ENCODE measurements around the gene SPRED1. TPM values are rescaled to one million over a fixed set of nuclear protein-coding genes. Genes with fewer than 3 reads are reported as not detected.

Gene SPRED1
- polyA plus RNA-seq, 4 donors: 0.89 to 30.1 (median 3.5) TPM

GRCh38 chr15:38354315-38354929 lies 101.8 kb downstream of the SPRED1 start:
- FAIRE-seq (no peak), DNase-seq (peak; percentile 65 to 73)
- Histone ChIP-seq H3K27me3 (ENCODE audit: control insufficient read depth in 3 of 3, insufficient read depth in 3 of 3, low read length in 3 of 3) (no peaks in the 10 kb centered on the region), H3K36me3 (ENCODE audit: control insufficient read depth in 3 of 3, insufficient read depth in 2 of 3, low read depth in 1 of 3, low read length in 3 of 3) (peaks cover 2 to 7% (median 5%) of the 10 kb centered on the region in 3 donors), H3K27ac (ENCODE audit: low read depth in 1 of 3, low read length in 2 of 3) (no peak overlapping the region), H3K4me1 (ENCODE audit: control insufficient read depth in 3 of 3, insufficient read depth in 2 of 3, low read depth in 1 of 3, low read length in 2 of 3) (no peaks in the 10 kb centered on the region), H3K9me3 (ENCODE audit: control insufficient read depth in 2 of 2, insufficient read depth in 1 of 2, low read depth in 1 of 2, low read length in 1 of 2) (no peaks in the 10 kb centered on the region), H3K4me3 (ENCODE audit: low read depth in 1 of 3, low read length in 3 of 3) (no peak overlapping the region)
- 41 to 44% (median 42%) methylated on average over 3 of the region's 3 CpGs for WGBS, 3 donors

- 66 to 81% (median 75%) methylated on average over 3 of the region's 3 CpGs for WGBS, 3 donors
- no peak overlapping the region for H3K27ac ChIP-seq (ENCODE audit: low read depth in 1 of 3, low read length in 2 of 3)
- no peaks in the 10 kb centered on the region for H3K36me3 ChIP-seq (ENCODE audit: control insufficient read depth in 3 of 3, insufficient read depth in 2 of 3, low read depth in 1 of 3, low read length in 3 of 3)
- no peak for DNase-seq
- H3K27me3 ChIP-seq (ENCODE audit: control insufficient read depth in 3 of 3, insufficient read depth in 3 of 3, low read length in 3 of 3): no peaks in the 10 kb centered on the region
- no peaks in the 10 kb centered on the region for H3K9me3 ChIP-seq (ENCODE audit: control insufficient read depth in 2 of 2, insufficient read depth in 1 of 2, low read depth in 1 of 2, low read length in 1 of 2)
- H3K4me1 ChIP-seq (ENCODE audit: control insufficient read depth in 3 of 3, insufficient read depth in 2 of 3, low read depth in 1 of 3, low read length in 2 of 3): no peaks in the 10 kb centered on the region
- H3K4me3 ChIP-seq (ENCODE audit: low read depth in 1 of 3, low read length in 3 of 3): no peak overlapping the region
- FAIRE-seq: no peak
These were observed 109.7 kb downstream of the SPRED1 start for GRCh38 chr15:38362355-38362754.

GRCh38 chr15:38367476-38367875 lies 114.8 kb downstream of the SPRED1 start:
- Histone ChIP-seq H3K4me1 (ENCODE audit: control insufficient read depth in 3 of 3, insufficient read depth in 2 of 3, low read depth in 1 of 3, low read length in 2 of 3) (no peaks in the 10 kb centered on the region), H3K27me3 (ENCODE audit: control insufficient read depth in 3 of 3, insufficient read depth in 3 of 3, low read length in 3 of 3) (no peaks in the 10 kb centered on the region), H3K4me3 (ENCODE audit: low read depth in 1 of 3, low read length in 3 of 3) (no peak overlapping the region), H3K36me3 (ENCODE audit: control insufficient read depth in 3 of 3, insufficient read depth in 2 of 3, low read depth in 1 of 3, low read length in 3 of 3) (no peaks in the 10 kb centered on the region), H3K9me3 (ENCODE audit: control insufficient read depth in 2 of 2, insufficient read depth in 1 of 2, low read depth in 1 of 2, low read length in 1 of 2) (no peaks in the 10 kb centered on the region), H3K27ac (ENCODE audit: low read depth in 1 of 3, low read length in 2 of 3) (no peak overlapping the region)
- 72 to 85% (median 79%) methylated on average over 2 of the region's 2 CpGs for WGBS, 3 donors
- no peak for FAIRE-seq
- no peak for DNase-seq

GRCh38 chr15:38369936-38370478 lies 117.4 kb downstream of the SPRED1 start:
- Histone ChIP-seq H3K4me3 (ENCODE audit: low read depth in 1 of 3, low read length in 3 of 3) (no peak overlapping the region), H3K9me3 (ENCODE audit: control insufficient read depth in 2 of 2, insufficient read depth in 1 of 2, low read depth in 1 of 2, low read length in 1 of 2) (no peaks in the 10 kb centered on the region), H3K36me3 (ENCODE audit: control insufficient read depth in 3 of 3, insufficient read depth in 2 of 3, low read depth in 1 of 3, low read length in 3 of 3) (no peaks in the 10 kb centered on the region), H3K27me3 (ENCODE audit: control insufficient read depth in 3 of 3, insufficient read depth in 3 of 3, low read length in 3 of 3) (no peaks in the 10 kb centered on the region), H3K27ac (ENCODE audit: low read depth in 1 of 3, low read length in 2 of 3) (no peak overlapping the region), H3K4me1 (ENCODE audit: control insufficient read depth in 3 of 3, insufficient read depth in 2 of 3, low read depth in 1 of 3, low read length in 2 of 3) (no peaks in the 10 kb centered on the region)
- WGBS, 3 donors: 59 to 72% (median 60%) methylated on average over 4 of the region's 4 CpGs
- DNase-seq: no peak
- no peak for FAIRE-seq

- Histone ChIP-seq H3K27ac (ENCODE audit: low read depth in 1 of 3, low read length in 2 of 3) (no peak overlapping the region), H3K4me3 (ENCODE audit: low read depth in 1 of 3, low read length in 3 of 3) (no peak overlapping the region), H3K4me1 (ENCODE audit: control insufficient read depth in 3 of 3, insufficient read depth in 2 of 3, low read depth in 1 of 3, low read length in 2 of 3) (no peaks in the 10 kb centered on the region), H3K36me3 (ENCODE audit: control insufficient read depth in 3 of 3, insufficient read depth in 2 of 3, low read depth in 1 of 3, low read length in 3 of 3) (no peaks in the 10 kb centered on the region), H3K27me3 (ENCODE audit: control insufficient read depth in 3 of 3, insufficient read depth in 3 of 3, low read length in 3 of 3) (peaks cover 0 to 4% (median 0%) of the 10 kb centered on the region in 3 donors), H3K9me3 (ENCODE audit: control insufficient read depth in 2 of 2, insufficient read depth in 1 of 2, low read depth in 1 of 2, low read length in 1 of 2) (no peaks in the 10 kb centered on the region)
- WGBS, 3 donors: 68 to 73% (median 70%) methylated on average over 4 of the region's 4 CpGs
- DNase-seq (no peak), FAIRE-seq (no peak)
These were observed 120.4 kb downstream of the SPRED1 start for GRCh38 chr15:38373016-38373415.

GRCh38 chr15:38374029-38374428 lies 121.4 kb downstream of the SPRED1 start:
- no peak overlapping the region for H3K4me3 ChIP-seq (ENCODE audit: low read depth in 1 of 3, low read length in 3 of 3)
- no peak for FAIRE-seq
- H3K36me3 ChIP-seq (ENCODE audit: control insufficient read depth in 3 of 3, insufficient read depth in 2 of 3, low read depth in 1 of 3, low read length in 3 of 3): no peaks in the 10 kb centered on the region
- no peak overlapping the region for H3K27ac ChIP-seq (ENCODE audit: low read depth in 1 of 3, low read length in 2 of 3)
- DNase-seq: no peak
- no peaks in the 10 kb centered on the region for H3K4me1 ChIP-seq (ENCODE audit: control insufficient read depth in 3 of 3, insufficient read depth in 2 of 3, low read depth in 1 of 3, low read length in 2 of 3)
- H3K9me3 ChIP-seq (ENCODE audit: control insufficient read depth in 2 of 2, insufficient read depth in 1 of 2, low read depth in 1 of 2, low read length in 1 of 2): no peaks in the 10 kb centered on the region
- peaks cover 0 to 4% (median 0%) of the 10 kb centered on the region in 3 donors for H3K27me3 ChIP-seq (ENCODE audit: control insufficient read depth in 3 of 3, insufficient read depth in 3 of 3, low read length in 3 of 3)

GRCh38 chr15:38374556-38374955 lies 121.9 kb downstream of the SPRED1 start:
- DNase-seq (no peak), FAIRE-seq (no peak)
- 49 to 70% (median 60%) methylated on average over 4 of the region's 4 CpGs for WGBS, 3 donors
- Histone ChIP-seq H3K9me3 (ENCODE audit: control insufficient read depth in 2 of 2, insufficient read depth in 1 of 2, low read depth in 1 of 2, low read length in 1 of 2) (no peaks in the 10 kb centered on the region), H3K27ac (ENCODE audit: low read depth in 1 of 3, low read length in 2 of 3) (no peak overlapping the region), H3K4me3 (ENCODE audit: low read depth in 1 of 3, low read length in 3 of 3) (no peak overlapping the region), H3K36me3 (ENCODE audit: control insufficient read depth in 3 of 3, insufficient read depth in 2 of 3, low read depth in 1 of 3, low read length in 3 of 3) (no peaks in the 10 kb centered on the region), H3K4me1 (ENCODE audit: control insufficient read depth in 3 of 3, insufficient read depth in 2 of 3, low read depth in 1 of 3, low read length in 2 of 3) (no peaks in the 10 kb centered on the region), H3K27me3 (ENCODE audit: control insufficient read depth in 3 of 3, insufficient read depth in 3 of 3, low read length in 3 of 3) (peaks cover 0 to 4% (median 0%) of the 10 kb centered on the region in 3 donors)

- Histone ChIP-seq H3K4me1 (ENCODE audit: control insufficient read depth in 3 of 3, insufficient read depth in 2 of 3, low read depth in 1 of 3, low read length in 2 of 3) (no peaks in the 10 kb centered on the region), H3K36me3 (ENCODE audit: control insufficient read depth in 3 of 3, insufficient read depth in 2 of 3, low read depth in 1 of 3, low read length in 3 of 3) (no peaks in the 10 kb centered on the region), H3K4me3 (ENCODE audit: low read depth in 1 of 3, low read length in 3 of 3) (no peak overlapping the region), H3K27ac (ENCODE audit: low read depth in 1 of 3, low read length in 2 of 3) (peak overlapping the region in 1 of 3 donors; percentile 15), H3K27me3 (ENCODE audit: control insufficient read depth in 3 of 3, insufficient read depth in 3 of 3, low read length in 3 of 3) (peaks cover 0 to 4% (median 0%) of the 10 kb centered on the region in 3 donors), H3K9me3 (ENCODE audit: control insufficient read depth in 2 of 2, insufficient read depth in 1 of 2, low read depth in 1 of 2, low read length in 1 of 2) (no peaks in the 10 kb centered on the region)
- DNase-seq (no peak), FAIRE-seq (no peak)
- WGBS, 3 donors: 60 to 70% (median 70%) methylated on average over 2 of the region's 2 CpGs
These were observed 123.4 kb downstream of the SPRED1 start for GRCh38 chr15:38376081-38376480.

GRCh38 chr15:38377636-38378035 lies 125.0 kb downstream of the SPRED1 start:
- WGBS, 3 donors: 49 to 56% (median 50%) methylated on average over 1 of the region's 1 CpG
- Histone ChIP-seq H3K4me3 (ENCODE audit: low read depth in 1 of 3, low read length in 3 of 3) (no peak overlapping the region), H3K9me3 (ENCODE audit: control insufficient read depth in 2 of 2, insufficient read depth in 1 of 2, low read depth in 1 of 2, low read length in 1 of 2) (no peaks in the 10 kb centered on the region), H3K27me3 (ENCODE audit: control insufficient read depth in 3 of 3, insufficient read depth in 3 of 3, low read length in 3 of 3) (peaks cover 0 to 4% (median 0%) of the 10 kb centered on the region in 3 donors), H3K36me3 (ENCODE audit: control insufficient read depth in 3 of 3, insufficient read depth in 2 of 3, low read depth in 1 of 3, low read length in 3 of 3) (no peaks in the 10 kb centered on the region), H3K4me1 (ENCODE audit: control insufficient read depth in 3 of 3, insufficient read depth in 2 of 3, low read depth in 1 of 3, low read length in 2 of 3) (no peaks in the 10 kb centered on the region), H3K27ac (ENCODE audit: low read depth in 1 of 3, low read length in 2 of 3) (peak overlapping the region in 2 of 3 donors; percentile 55 to 61)
- DNase-seq (peak in 1 of 2 donors; percentile 3), FAIRE-seq (no peak)

Data from small intestine (tissue), 7 donors.